NCI-H2196 treated with DMSO at 0.1 percent for 48 hours (cell line): ENCODE measurements around the gene NAP1L1.

ENCODE experiments used
- DNase-seq: peaks from one replicate; lab custom pipeline; 2025; ENCODE audit not compliant: unreplicated experiment; lab: John Stamatoyannopoulos, UW

The NAP1L1 gene

GRCh38 chr12:76084863-76085519, 506 bp upstream of the NAP1L1 start:
- DNase-seq, result peak; percentile 95

- no peak for DNase-seq
These were observed 1.1 kb downstream of the NAP1L1 start for GRCh38 chr12:76083246-76083903.

GRCh38 chr12:76081909-76082308, 2.6 kb downstream of the NAP1L1 start:
- DNase-seq, result no peak

GRCh38 chr12:76080729-76081415, 3.6 kb downstream of the NAP1L1 start:
- no peak for DNase-seq

- DNase-seq, result no peak
These were observed 4.3 kb downstream of the NAP1L1 start for GRCh38 chr12:76080017-76080728.

GRCh38 chr12:76078748-76079147, 5.7 kb downstream of the NAP1L1 start:
- no peak for DNase-seq

GRCh38 chr12:76075448-76075847, 9.0 kb downstream of the NAP1L1 start:
- DNase-seq, result no peak

- no peak for DNase-seq
These were observed 9.7 kb downstream of the NAP1L1 start for GRCh38 chr12:76074701-76075336.

GRCh38 chr12:76073561-76073960, 10.9 kb downstream of the NAP1L1 start:
- no peak for DNase-seq

- no peak for DNase-seq
These were observed 11.9 kb downstream of the NAP1L1 start for GRCh38 chr12:76072568-76072967.

- DNase-seq, result no peak
These were observed 15.1 kb downstream of the NAP1L1 start for GRCh38 chr12:76069339-76069738.

GRCh38 chr12:76065917-76066316, 18.6 kb downstream of the NAP1L1 start:
- no peak for DNase-seq

GRCh38 chr12:76064904-76065303, 19.6 kb downstream of the NAP1L1 start:
- DNase-seq, result no peak

GRCh38 chr12:76060111-76060510, 24.4 kb downstream of the NAP1L1 start:
- no peak for DNase-seq

GRCh38 chr12:76057326-76057725, 27.2 kb downstream of the NAP1L1 start:
- no peak for DNase-seq

GRCh38 chr12:76055393-76055792, 29.1 kb downstream of the NAP1L1 start:
- DNase-seq, result no peak

- DNase-seq, result no peak
These were observed 34.8 kb downstream of the NAP1L1 start for GRCh38 chr12:76049575-76050251.

- no peak for DNase-seq
These were observed 36.7 kb downstream of the NAP1L1 start for GRCh38 chr12:76047742-76048141.

- DNase-seq, result no peak
These were observed 37.4 kb downstream of the NAP1L1 start for GRCh38 chr12:76047060-76047459.

GRCh38 chr12:76043377-76043776, 41.1 kb downstream of the NAP1L1 start:
- no peak for DNase-seq

- no peak for DNase-seq
These were observed 42.3 kb downstream of the NAP1L1 start for GRCh38 chr12:76042147-76042546.
